HUES6 (cell line): Measurements from ENCODE around the gene FNDC10.

Experiments used
- H3K27ac ChIP-seq: 2 replicates; pipeline ENCODE4 v1.7.0; 2013; ENCODE audit warnings: low read depth, mild to moderate bottlenecking, low read length, inconsistent platforms
- H3K27me3 ChIP-seq: 2 replicates; pipeline ENCODE4 v1.6.1; 2013; ENCODE audit warnings: low read length; ENCODE audit not compliant: control insufficient read depth, insufficient read depth
- H3K36me3 ChIP-seq: 2 replicates; pipeline ENCODE4 v1.6.1; 2013; ENCODE audit warnings: low read length; ENCODE audit not compliant: control insufficient read depth, insufficient read depth
- H3K4me1 ChIP-seq: 2 replicates; pipeline ENCODE4 v1.6.1; 2013; ENCODE audit warnings: low read length; ENCODE audit not compliant: control insufficient read depth, insufficient read depth
- H3K4me3 ChIP-seq: 2 replicates; pipeline ENCODE4 v1.5.1; 2013; ENCODE audit warnings: low read depth, low read length
- H3K9ac ChIP-seq: one replicate; pipeline ENCODE4 v1.6.1; 2013; ENCODE audit warnings: mild to moderate bottlenecking, low read length
- H3K9me3 ChIP-seq: 2 replicates; pipeline ENCODE4 v1.6.1; 2013; ENCODE audit warnings: low read depth, low read length; ENCODE audit not compliant: control insufficient read depth, insufficient read depth

FNDC10 gene

GRCh38 chr1:1594602-1595260 lies 5.2 kb downstream of the FNDC10 start:
- Histone ChIP-seq H3K4me1 (peaks cover 17% of the 10 kb centered on the region), H3K4me3 (no peak overlapping the region), H3K27ac (no peak overlapping the region), H3K36me3 (no peaks in the 10 kb centered on the region), H3K9ac (no peak overlapping the region), H3K27me3 (peaks cover 50% of the 10 kb centered on the region), H3K9me3 (no peaks in the 10 kb centered on the region)

GRCh38 chr1:1593834-1594601 lies 5.9 kb downstream of the FNDC10 start:
- H3K9me3 ChIP-seq, result no peaks in the 10 kb centered on the region
- no peak overlapping the region for H3K9ac ChIP-seq
- H3K4me3 ChIP-seq, result no peak overlapping the region
- no peak overlapping the region for H3K27ac ChIP-seq
- H3K27me3 ChIP-seq, result peaks cover 43% of the 10 kb centered on the region
- peaks cover 17% of the 10 kb centered on the region for H3K4me1 ChIP-seq
- no peaks in the 10 kb centered on the region for H3K36me3 ChIP-seq

- no peaks in the 10 kb centered on the region for H3K4me1 ChIP-seq
- H3K9ac ChIP-seq, result no peak overlapping the region
- no peak overlapping the region for H3K4me3 ChIP-seq
- peaks cover 18% of the 10 kb centered on the region for H3K27me3 ChIP-seq
- no peaks in the 10 kb centered on the region for H3K9me3 ChIP-seq
- H3K27ac ChIP-seq, result no peak overlapping the region
- no peaks in the 10 kb centered on the region for H3K36me3 ChIP-seq
These were observed 8.5 kb downstream of the FNDC10 start for GRCh38 chr1:1591452-1591851.

GRCh38 chr1:1583347-1584010 lies 16.5 kb downstream of the FNDC10 start:
- Histone ChIP-seq H3K27ac (no peak overlapping the region), H3K4me3 (no peak overlapping the region), H3K4me1 (no peaks in the 10 kb centered on the region), H3K9ac (no peak overlapping the region), H3K36me3 (no peaks in the 10 kb centered on the region), H3K27me3 (peaks cover 28% of the 10 kb centered on the region; the same call in 1 of the 2 replicates), H3K9me3 (no peaks in the 10 kb centered on the region)

GRCh38 chr1:1582585-1583346 lies 17.2 kb downstream of the FNDC10 start:
- no peak overlapping the region for H3K4me3 ChIP-seq

GRCh38 chr1:1578371-1578940 lies 21.5 kb downstream of the FNDC10 start:
- Histone ChIP-seq H3K4me3 (no peak overlapping the region), H3K9ac (peak overlapping the region; percentile 26), H3K27me3 (peaks cover 19% of the 10 kb centered on the region; the same call in 1 of the 2 replicates)

More at GRCh38 chr1:1582585-1583346, 17.2 kb downstream of the FNDC10 start:
- Histone ChIP-seq H3K27ac (no peak overlapping the region), H3K9ac (no peak overlapping the region), H3K4me1 (no peaks in the 10 kb centered on the region), H3K27me3 (peaks cover 29% of the 10 kb centered on the region; the same call in 1 of the 2 replicates), H3K9me3 (no peaks in the 10 kb centered on the region), H3K36me3 (no peaks in the 10 kb centered on the region)

GRCh38 chr1:1577367-1578011 lies 22.4 kb downstream of the FNDC10 start:
- peaks cover 10% of the 10 kb centered on the region; the same call in 1 of the 2 replicates for H3K27me3 ChIP-seq
- no peaks in the 10 kb centered on the region for H3K9me3 ChIP-seq

More at GRCh38 chr1:1578371-1578940, 21.5 kb downstream of the FNDC10 start:
- H3K4me1 ChIP-seq, result no peaks in the 10 kb centered on the region; the same call in 1 of the 2 replicates
- H3K27ac ChIP-seq, result no peak overlapping the region
- H3K36me3 ChIP-seq, result no peaks in the 10 kb centered on the region; the same call in 1 of the 2 replicates
- H3K9me3 ChIP-seq, result no peaks in the 10 kb centered on the region

GRCh38 chr1:1574721-1575537 lies 25.0 kb downstream of the FNDC10 start, which contains the start of gene SSU72:
Gene SSU72 (minus strand): TSS chr1:1574863. CDS start chr1:1574557, 306 bp downstream.
- Histone ChIP-seq H3K9ac (peak within 1 kb of the TSS; percentile 99), H3K9me3 (no peaks in the 10 kb centered on the region), H3K27ac (peak within 1 kb of the TSS; percentile 96), H3K27me3 (peaks cover 8% of the 10 kb centered on the region; the same call in 1 of the 2 replicates), H3K36me3 (peaks cover 6% of the 10 kb centered on the region), H3K4me3 (peak within 1 kb of the TSS; percentile 99), H3K4me1 (no peaks in the 10 kb centered on the region; the same call in 1 of the 2 replicates)

More at GRCh38 chr1:1577367-1578011, 22.4 kb downstream of the FNDC10 start:
- Histone ChIP-seq H3K27ac (no peak overlapping the region), H3K9ac (no peak overlapping the region), H3K4me3 (no peak overlapping the region), H3K36me3 (peaks cover 4% of the 10 kb centered on the region), H3K4me1 (no peaks in the 10 kb centered on the region; the same call in 1 of the 2 replicates)
